Dedifferentiated amniotic fluid mesenchymal stem cell (primary cell): ENCODE data around the gene SMAD6.

Source experiments
- DNase-seq: peaks from one replicate; pipeline ENCODE4 v3.0.0-alpha.2; 2016; ENCODE audit errors: extremely low spot score

SMAD6 gene

GRCh38 chr15:66775127-66776105 is 73.4 kb downstream of the SMAD6 start:
- no peak for DNase-seq

GRCh38 chr15:66777054-66777453 is 75.0 kb downstream of the SMAD6 start:
- DNase-seq, result no peak

- no peak for DNase-seq
These were observed 75.7 kb downstream of the SMAD6 start for GRCh38 chr15:66777596-66778313.

GRCh38 chr15:66778314-66778665 is 76.3 kb downstream of the SMAD6 start:
- no peak for DNase-seq

- DNase-seq, result no peak
These were observed 76.7 kb downstream of the SMAD6 start for GRCh38 chr15:66778716-66779115.

GRCh38 chr15:66779331-66780009 is 77.4 kb downstream of the SMAD6 start:
- no peak for DNase-seq

- no peak for DNase-seq
These were observed 78.3 kb downstream of the SMAD6 start for GRCh38 chr15:66780172-66780972.

- DNase-seq, result no peak
These were observed 79.1 kb downstream of the SMAD6 start for GRCh38 chr15:66780973-66781718.

- DNase-seq, result no peak
These were observed 80.7 kb downstream of the SMAD6 start for GRCh38 chr15:66782785-66783184.

GRCh38 chr15:66783314-66783713 is 81.3 kb downstream of the SMAD6 start:
- no peak for DNase-seq

- no peak for DNase-seq
These were observed 81.7 kb downstream of the SMAD6 start for GRCh38 chr15:66783725-66784124.

- DNase-seq, result no peak
These were observed 82.1 kb downstream of the SMAD6 start for GRCh38 chr15:66784174-66784573.

GRCh38 chr15:66785637-66786036 is 83.6 kb downstream of the SMAD6 start:
- DNase-seq, result no peak

- no peak for DNase-seq
These were observed 84.2 kb downstream of the SMAD6 start for GRCh38 chr15:66786222-66786621.

GRCh38 chr15:66786708-66787488 is 84.9 kb downstream of the SMAD6 start:
- no peak for DNase-seq

- no peak for DNase-seq
These were observed 85.4 kb downstream of the SMAD6 start for GRCh38 chr15:66787489-66787871.

GRCh38 chr15:66788024-66788423 is 86.0 kb downstream of the SMAD6 start:
- DNase-seq, result no peak

GRCh38 chr15:66789029-66790025 is 87.3 kb downstream of the SMAD6 start:
- peak; percentile 68 for DNase-seq

- no peak for DNase-seq
These were observed 93.8 kb downstream of the SMAD6 start for GRCh38 chr15:66795851-66796250.
